ENCODE data around the gene APLP2.
A peak's percentile ranks its signal among the peaks of the same experiment; 100 is the strongest.

Gene APLP2

DNA sequence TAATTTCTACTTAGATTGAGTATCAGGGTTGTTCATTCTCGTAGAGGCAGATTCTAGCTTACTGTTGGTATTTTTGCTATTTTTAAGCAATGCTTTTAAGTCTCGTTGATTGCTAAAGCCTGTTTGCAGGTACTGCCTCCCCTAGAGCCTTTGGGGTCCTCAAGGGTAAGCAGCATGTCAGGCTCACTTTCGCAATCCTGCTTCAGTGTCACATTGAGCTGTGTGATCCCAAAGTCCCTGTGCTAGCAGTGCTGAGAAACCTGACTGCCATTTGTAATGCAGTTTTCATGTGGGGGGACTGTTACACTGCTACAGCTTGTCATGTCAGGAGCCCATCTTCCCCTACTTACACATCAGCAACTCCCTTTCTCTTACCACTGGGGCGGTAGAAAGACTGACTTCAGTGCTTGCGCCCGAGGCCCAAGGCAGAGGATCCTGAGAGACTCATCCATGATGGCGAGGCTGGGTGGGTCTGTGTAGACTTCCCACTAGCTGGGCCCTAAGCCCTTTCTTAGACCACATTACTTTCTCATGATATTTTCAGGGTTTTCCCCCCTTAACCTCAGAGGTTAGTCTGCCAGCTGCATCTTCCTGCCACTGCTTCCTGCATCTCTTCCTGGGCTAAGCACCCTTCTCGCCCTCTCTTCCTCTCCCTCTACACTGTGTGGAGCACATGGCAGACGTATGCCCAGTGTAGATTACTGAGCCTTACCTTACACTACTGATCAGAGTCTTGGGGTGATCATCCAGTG lies 49.1 kb downstream of the APLP2 start:
- H3K4me3 ChIP-seq (replicated peaks in 1 of 2; ENCODE audit: low read depth in 2 of 2, low read length in 2 of 2), result no peak overlapping the region
- no peak for TF ChIP-seq CTCF (IDR thresholded peaks at IDR 0.05; ENCODE audit: low read depth, low read length)
- no peak for DNase-seq (ENCODE audit: low read depth in 2 of 2)

DNA sequence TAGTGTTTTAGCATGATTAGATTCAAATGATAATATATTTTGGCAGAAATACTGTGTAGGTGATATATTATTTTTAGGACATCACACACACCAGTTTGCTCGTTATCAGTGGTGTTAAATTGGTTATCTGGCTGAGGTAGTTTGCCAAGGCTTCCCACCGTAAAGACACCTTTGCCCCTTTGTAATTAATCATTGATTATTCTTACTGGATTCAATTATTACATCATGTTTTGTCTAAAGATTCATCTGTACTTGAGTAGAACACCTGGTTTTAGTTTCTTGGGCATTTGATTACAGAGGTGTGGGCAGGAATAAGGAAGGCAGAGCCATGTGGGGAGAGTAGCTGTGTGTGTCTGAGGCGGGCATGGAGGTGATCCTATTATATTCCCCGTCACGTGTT lies 50.4 kb downstream of the APLP2 start:
- no peak overlapping the region for H3K4me3 ChIP-seq (replicated peaks in 1 of 2; ENCODE audit: low read depth in 2 of 2, low read length in 2 of 2)
- DNase-seq (ENCODE audit: low read depth in 2 of 2), result no peak
- TF ChIP-seq CTCF (IDR thresholded peaks at IDR 0.05; ENCODE audit: low read depth, low read length), result no peak

- TF ChIP-seq CTCF (IDR thresholded peaks at IDR 0.05; ENCODE audit: low read depth, low read length), result no peak
- H3K4me3 ChIP-seq (replicated peaks in 1 of 2; ENCODE audit: low read depth in 2 of 2, low read length in 2 of 2), result no peak overlapping the region
- DNase-seq (ENCODE audit: low read depth in 2 of 2), result peak; percentile 34 to 82
These were observed 51.8 kb downstream of the APLP2 start for GRCh38 chr11:130121445-130121978.

DNA sequence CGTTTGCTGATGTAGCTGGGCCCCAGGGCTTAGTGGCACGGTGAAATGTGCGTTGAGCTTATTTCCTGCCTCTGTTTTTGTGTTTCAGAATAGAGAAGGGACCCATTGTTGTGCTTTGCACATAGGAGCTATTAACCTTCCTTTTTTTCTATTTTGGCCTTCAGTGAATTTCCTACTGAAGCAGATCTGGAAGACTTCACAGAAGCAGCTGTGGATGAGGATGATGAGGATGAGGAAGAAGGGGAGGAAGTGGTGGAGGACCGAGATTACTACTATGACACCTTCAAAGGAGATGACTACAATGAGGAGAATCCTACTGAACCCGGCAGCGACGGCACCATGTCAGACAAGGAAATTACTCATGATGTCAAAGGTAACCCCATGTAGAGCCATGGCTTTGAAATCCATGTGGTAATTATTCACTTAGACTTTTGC lies 52.5 kb downstream of the APLP2 start:
- no peak overlapping the region for H3K4me3 ChIP-seq (replicated peaks in 1 of 2; ENCODE audit: low read depth in 2 of 2, low read length in 2 of 2)
- peak in 1 of 2 donors; percentile 40 for DNase-seq (ENCODE audit: low read depth in 2 of 2)
- no peak for TF ChIP-seq CTCF (IDR thresholded peaks at IDR 0.05; ENCODE audit: low read depth, low read length)

DNA sequence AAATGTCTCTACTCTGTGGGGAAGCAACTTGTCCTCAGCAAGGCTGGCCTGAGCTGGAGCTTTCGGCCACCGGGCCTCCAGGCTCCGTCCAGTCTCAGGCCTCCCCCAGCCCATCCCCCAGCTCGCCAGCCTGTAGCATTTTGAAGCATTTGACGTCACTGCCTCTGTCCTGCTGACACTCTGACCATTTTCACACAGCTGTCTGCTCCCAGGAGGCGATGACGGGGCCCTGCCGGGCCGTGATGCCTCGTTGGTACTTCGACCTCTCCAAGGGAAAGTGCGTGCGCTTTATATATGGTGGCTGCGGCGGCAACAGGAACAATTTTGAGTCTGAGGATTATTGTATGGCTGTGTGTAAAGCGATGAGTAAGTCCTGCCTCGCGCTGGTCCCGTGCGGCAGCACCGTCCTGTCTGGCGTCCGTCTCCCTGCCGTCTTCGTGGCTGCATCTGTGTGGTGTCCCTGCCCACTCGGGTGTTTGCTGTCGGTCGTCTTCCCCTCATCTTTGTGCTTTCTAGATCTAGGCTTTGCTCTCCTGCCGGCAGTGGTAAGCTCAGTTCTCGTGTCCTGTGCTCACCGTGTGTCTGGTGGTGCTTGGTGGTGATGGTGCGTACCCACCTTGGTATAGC lies 53.8 kb downstream of the APLP2 start:
- no peak for DNase-seq (ENCODE audit: low read depth in 2 of 2)
- TF ChIP-seq CTCF (IDR thresholded peaks at IDR 0.05; ENCODE audit: low read depth, low read length), result no peak

DNA sequence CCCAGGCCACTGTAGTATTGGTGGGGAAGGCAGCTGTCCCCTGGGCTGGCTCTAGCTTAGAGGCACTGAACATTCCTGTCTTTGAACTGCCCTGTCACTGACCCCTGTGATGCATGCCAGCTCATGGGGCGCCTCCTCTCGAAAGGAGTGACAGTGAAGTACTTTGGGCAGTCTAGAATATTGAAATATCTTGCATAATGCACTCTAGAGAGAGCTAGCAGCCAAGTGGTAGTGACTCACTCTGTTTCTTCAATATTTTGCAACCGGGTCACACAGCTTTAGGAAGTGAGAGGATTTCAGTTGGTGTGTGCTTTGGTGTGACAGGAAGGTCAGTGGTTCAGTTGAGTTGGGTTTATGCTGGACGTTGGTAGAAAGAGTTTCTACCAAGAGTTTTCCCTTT lies 54.4 kb downstream of the APLP2 start:
- TF ChIP-seq CTCF (IDR thresholded peaks at IDR 0.05; ENCODE audit: low read depth, low read length), result no peak
- peak; percentile 93 to 96 for DNase-seq (ENCODE audit: low read depth in 2 of 2)
- no peak overlapping the region for H3K4me3 ChIP-seq (replicated peaks in 1 of 2; ENCODE audit: low read depth in 2 of 2, low read length in 2 of 2)

More for the DNA sequence above, 53.8 kb downstream of the APLP2 start:
- H3K4me3 ChIP-seq (replicated peaks in 1 of 2; ENCODE audit: low read depth in 2 of 2, low read length in 2 of 2), result no peak overlapping the region

Measured in cardiac fibroblast (primary cell).